DMS79 (cell line): ENCODE data around the gene EEF1AKMT3.
A peak's percentile ranks its signal among the peaks of the same experiment; 100 is the strongest.

Experiments
- DNase-seq: peaks from one replicate; lab custom pipeline; 2025; lab: John Stamatoyannopoulos, UW

Gene EEF1AKMT3

DNA sequence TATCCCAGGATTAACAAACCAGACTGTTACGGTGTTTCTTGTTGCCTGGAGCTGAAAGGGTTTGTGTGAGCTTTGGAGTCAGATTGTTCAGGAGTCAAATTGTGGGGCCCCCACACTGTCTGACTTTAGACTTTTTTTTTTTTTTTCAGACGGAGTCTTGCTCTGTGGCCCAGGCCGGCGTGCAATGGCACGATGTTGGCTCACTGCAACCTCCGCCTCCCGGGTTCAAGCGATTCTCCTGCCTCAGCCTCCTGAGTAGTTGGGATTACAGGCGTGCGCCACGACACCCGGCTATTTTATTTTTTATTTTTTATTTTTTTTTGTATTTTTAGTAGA, 11.0 kb downstream of the EEF1AKMT3 start:
- DNase-seq: no peak

DNA sequence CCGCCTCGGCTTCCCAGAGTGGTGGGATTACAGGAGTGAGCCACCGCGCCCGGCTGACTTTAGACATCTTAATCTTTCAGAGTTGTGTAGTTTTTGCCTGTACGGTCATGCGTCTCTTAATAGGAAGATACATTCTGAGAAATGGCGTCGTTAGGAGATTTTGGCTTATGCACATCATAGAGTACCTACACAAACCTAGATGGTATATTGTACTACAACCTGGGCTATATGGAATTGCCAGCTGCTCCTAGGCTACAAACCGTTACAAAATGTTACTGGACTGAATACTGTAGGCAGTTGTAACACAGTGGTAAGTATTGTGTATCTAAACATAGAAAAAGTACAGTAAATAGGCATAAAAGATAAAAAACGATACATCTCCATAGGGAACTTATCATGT, 11.4 kb downstream of the EEF1AKMT3 start:
- no peak for DNase-seq

DNA sequence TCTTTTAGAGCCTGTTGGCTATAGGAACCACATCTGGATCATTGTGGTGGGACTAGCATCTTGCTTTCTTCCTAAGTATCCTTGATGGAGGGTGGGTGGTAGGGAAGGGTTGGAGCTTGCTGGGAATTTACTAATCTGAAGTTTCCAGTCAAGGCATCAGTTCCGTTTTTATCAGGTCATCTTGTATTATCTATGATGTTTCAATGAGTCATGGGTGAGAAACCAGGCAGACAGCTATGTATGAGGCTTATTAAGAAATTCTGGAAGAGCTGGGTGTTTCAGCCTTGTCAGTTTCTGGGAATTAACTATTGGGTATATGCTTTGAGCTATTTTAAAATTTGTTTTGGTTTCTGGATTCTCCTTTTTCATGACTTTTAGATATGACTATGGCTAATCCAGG, 21.5 kb downstream of the EEF1AKMT3 start:
- DNase-seq: no peak

DNA sequence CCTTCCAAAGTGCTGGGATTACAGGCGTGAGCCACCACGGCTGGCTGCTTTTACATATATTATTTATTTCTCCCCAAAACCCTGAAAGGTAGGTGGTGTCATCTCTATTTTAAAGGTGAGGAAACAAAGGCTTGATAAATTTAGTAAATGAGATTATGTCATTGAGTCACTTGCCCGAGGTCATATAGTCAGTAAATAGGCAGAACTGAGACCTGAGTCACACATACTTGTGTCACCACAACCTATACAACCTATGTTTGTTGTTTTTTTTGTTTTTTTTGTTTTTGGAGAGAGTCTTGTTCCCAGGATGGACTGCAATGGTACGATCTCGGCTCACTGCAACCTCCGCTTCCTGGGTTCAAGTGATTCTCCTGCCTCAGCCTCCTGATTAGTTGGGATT, 22.9 kb downstream of the EEF1AKMT3 start:
- DNase-seq: no peak

DNA sequence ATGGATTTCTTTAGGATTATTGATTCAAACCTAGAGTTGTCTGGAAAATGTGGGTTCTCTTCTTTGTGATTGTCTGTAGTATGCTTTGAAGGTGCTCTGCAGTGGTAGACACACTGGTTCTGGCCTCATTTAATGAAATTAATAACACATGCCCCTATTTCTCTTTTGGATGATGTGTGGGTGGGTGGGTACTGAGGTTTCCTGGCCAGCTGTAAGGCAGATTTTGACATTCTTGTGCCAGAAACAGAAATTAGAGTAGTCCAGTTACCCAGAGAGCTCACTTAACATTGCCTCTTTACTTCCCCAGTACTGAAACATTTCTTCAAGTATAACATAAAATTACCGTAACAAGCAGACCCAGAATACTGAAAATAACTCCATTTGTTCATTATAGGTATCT, 24.6 kb downstream of the EEF1AKMT3 start:
- DNase-seq: no peak

DNA sequence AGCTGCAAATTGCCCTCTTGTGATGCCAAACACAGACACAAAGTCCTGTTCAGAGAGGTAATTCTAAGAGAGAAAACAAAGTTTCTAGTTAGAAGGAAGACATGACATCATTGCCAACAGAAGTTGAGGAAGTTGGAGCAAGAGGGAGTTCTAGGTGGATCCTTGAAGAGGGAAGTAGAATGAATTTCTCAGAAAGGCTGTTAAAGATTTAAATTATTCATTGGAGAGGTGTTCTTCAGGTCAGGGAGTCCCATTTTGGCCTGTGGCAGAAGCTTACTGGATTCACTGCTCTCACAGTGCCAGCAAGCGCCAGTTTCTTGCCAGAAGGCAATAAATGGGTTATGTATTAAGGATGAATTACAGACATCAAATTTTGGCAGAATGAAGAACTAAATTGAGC, 25.5 kb downstream of the EEF1AKMT3 start:
- DNase-seq: no peak

DNA sequence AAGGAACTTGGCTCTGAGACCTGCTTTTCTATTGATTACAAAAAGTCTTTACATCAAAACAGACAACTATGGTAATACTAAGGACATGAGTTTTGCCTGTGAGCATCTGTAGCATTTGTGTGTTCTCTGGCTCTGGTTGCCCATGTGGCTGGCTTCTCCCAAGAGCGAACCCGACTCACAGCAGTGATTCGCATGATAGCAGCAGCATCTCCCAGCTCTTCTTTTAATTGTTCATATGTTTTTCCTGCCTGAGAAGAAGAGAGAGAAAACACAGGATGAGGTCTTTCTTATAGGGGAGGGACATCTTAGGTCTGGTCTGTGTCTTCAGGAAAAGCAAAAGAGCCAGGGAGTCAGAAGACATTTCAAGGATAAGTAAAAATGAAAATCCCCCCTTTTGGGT, 28.6 kb downstream of the EEF1AKMT3 start:
- DNase-seq: no peak

DNA sequence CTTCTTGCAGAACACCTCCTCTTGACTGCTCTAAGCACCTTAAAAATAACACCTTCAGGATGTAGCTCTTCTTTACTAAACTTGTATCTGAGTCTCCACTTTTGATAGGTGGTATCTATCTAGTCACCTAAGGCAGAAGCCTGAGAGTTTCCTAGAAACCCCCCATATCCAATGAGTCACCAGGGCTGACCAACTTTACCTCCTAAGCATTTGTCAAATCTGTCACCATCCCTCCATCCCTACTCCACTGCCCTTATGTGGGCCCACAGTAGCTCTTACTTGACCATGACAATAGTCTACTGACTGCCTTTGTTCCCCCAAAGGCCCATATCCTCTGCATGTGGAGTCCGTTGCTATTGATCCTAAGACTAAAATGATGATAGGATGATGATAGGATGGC, 30.2 kb downstream of the EEF1AKMT3 start:
- no peak for DNase-seq

DNA sequence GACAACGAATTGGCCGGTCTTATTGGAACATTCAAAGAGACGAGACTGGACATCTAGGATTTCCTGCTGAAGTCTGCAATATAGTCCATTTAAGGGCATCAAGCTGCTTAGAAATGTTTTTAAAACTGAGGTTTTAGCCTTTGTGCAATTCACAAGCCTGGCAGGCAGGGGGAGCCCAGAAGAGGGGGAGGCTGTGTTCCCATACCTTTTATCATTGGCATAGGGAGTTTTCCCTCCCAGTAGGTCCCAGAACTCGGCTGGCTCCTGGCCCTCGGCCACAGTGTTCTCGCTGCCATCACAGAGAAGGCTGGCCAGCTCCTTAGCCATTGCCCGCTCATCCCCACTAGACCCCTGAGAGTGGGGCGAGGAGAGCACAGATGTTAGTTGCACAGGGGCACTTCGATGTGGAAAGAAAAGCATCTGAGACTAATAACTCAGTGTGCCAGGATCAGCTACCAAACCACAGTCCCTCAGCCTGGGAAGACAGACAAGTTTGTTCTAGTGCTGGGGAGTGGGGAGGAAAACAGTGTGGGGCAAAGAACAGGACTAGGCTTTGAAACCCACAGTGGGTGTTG, 31.0 kb downstream of the EEF1AKMT3 start:
- no peak for DNase-seq

DNA sequence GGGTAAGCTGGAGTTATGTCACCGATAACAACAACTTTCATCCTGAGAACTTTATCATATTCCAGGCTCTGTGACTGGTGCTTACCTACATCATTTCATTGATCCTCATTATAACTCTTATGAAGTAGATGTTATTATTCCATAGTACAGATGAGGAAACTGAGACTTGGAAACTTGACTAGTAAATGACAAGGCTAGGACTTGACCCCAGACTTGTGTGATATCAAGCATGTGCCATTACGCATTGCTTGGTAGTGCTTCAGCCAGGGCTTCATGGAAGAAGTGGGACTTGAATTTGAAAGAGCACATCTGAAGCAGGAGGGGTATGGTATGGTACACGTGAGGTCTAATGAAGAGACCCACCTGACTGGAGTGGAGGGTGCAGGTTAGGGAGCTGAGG, 34.3 kb downstream of the EEF1AKMT3 start:
- no peak for DNase-seq

DNA sequence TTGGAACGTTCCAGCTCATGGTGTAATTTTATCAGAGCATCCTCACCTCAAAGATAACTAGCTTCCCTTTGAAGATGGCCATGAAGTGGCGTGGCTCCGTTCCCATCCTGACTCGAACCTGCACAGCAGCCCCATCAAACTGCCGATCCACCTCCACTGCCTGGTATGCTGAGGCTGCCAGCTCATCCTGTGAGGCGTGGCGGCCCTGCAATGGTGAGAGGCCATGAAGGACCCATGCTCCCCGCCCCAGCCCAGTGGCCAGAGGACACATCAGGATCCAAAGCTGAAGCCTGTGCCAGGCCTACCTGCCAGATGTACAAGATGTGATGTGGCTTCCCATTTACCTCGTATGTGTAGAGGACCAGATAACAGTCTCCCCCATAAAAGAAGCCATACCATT, 34.9 kb downstream of the EEF1AKMT3 start:
- DNase-seq: no peak

DNA sequence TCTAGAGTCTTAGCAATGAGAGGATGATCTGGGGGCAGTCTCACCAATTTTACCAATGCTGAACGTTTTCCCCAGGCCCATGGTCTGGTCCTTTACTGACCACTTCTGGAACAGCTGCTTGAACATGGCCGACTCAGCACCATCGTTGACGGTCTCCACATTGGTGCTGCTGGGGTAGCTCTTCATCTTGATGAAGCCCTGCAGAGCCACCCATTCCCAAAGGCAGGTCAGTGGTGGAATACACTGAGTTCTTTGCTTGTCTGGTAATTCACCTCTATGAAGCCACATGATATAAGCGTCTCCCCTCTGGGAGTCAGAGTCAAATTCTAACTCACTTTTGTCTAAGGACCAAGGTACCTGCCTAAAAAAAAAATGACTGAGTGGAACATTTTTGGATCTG, 35.9 kb downstream of the EEF1AKMT3 start:
- DNase-seq: no peak

DNA sequence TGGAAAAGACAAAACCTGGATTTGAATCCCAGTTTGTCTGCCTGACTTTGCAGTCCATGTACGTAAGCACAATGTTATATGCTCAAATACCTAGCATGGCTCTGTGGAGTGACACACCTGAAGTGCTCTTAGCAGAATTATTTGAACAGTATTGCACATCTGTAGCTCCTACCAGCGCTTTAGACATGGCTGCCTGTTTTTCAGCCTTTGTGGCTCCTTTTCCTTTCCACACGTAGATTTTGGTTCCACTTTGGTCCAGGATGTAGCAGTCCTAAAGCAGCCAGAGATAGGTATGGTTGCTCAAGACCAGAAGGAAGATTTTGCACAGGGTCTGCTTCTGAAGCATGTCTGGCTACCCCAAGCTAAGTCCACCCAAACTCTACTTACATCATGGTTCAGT, 37.0 kb downstream of the EEF1AKMT3 start:
- DNase-seq: no peak

DNA sequence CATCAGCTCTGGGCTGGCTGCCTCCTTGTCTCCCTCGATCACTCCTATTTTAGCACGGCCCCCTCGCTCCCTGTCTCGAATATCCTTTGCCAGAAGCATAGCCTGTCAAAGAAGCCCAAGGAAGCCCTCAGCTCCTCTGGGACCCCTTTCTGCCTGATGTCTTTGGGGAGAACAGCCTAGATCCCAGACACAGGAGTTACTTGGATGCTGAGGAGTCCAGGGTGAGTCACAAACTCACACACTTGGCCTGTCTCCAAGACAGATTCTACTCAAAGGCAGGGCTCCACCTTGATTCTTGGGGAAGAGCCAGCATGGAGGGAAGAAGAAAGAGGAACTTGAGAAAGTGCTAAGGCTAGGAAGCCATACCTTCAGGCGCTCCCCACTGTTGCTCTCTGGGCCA, 38.0 kb downstream of the EEF1AKMT3 start:
- DNase-seq: no peak

DNA sequence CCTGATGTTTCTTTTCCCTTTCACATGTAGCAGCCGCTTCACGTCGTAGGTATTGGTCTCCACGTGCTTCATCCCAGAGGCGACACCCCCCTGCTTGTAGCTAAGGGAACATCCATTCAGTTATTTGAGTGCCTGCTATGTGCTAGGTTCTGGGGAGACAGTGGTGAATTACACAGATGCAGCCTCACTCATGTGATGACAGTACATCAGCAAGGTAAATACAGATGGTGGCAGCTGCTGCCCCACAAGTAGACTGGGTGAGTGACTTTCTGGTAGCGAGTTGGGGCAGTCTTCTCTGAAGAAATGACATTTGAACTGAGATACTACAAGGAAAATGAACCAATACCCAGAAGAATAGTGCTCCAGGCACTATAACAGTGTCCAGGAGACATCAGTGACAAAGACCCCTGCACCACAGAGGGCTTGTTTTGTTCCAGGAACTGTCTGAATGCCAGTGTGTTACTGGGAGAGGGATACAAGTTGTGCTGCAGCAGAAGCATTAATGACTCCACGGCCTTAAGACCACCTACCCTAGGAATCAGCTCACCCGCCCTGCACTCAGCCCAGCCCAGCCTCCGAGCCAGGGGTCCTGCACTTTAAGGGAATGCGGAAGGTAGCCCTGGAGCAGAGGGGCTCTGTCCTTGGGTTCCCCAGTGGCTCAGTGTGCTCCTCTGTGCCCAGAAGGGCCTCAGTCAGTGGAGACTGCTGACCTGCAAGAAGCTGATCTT, 38.8 kb downstream of the EEF1AKMT3 start:
- no peak for DNase-seq

DNA sequence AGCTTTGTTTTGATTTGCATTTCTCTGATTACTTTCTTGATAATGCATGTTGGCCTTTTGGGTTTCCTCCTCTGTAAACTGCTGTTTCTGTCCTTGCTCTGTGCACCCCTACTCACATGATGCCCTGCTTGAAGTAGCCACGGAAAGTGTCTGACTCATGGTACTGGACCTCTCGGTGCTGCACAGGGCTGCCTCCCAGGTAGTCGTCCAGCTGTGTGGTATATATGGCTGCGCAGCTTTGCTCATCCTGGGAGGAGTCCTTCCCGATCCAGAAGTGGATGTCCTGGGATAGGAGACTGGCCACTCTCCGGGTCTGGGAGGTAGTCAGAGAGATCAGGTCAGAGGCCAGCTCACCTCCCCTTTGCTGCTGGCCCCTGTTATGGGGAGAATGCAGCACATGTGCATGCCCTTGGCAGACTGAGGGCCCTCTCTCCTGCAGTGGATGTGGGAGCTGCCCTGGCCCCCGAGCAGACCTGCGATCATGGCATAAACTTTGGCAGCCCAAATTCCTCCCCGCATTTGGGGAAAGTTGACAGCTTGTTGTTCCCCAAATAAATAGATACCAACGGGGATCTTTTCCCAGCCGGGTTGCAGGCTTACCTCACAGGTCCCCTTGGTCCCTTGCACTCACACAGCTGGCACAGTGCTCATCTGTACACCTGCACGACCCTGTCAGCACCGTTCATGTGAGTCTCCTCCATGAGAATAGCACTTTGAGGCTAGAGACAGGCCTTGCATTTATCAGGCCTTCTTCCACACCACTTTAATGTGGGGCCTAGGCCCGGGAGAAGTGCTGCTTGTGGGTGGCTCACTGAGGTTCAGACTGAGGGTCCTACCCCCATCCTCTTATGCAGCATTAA, 40.9 kb downstream of the EEF1AKMT3 start:
- DNase-seq: no peak

DNA sequence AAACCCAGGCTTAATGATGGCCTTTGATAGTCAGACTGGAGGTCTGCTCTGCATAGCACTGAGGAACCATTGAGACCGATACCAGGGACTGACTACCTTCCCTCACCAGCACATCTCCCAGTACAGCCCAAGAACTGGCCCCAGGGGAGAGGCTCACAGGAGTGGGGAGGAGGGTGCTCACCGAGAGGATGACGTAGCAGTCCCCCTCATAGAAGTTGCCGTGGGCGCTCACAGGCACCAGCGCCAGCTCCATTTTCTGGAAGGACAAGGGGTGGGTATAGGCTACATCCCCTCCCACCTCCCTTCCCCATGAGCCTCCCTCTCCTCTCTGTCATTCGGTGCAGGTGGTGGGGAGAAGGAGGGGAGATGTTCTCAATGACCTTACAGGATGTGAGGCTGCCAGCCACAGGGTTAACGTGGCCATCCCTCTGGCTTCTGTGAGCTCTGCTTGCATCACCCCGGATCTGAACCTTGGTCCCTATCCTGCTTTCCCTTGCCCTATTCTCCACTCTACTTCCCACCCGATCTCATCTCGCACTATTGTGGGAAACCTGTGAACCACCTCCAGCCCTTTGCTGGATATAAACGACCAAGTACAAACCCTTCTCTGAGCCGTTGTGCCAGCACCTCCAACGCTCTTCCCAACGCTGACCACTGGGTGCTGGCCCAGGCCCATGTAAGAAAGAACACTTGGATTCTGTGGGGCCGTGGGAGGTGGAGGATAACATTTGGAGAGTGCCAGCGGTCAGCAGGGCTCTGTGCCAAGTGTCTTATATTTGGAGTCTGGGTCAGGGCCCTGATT, 41.8 kb downstream of the EEF1AKMT3 start:
- DNase-seq: no peak

DNA sequence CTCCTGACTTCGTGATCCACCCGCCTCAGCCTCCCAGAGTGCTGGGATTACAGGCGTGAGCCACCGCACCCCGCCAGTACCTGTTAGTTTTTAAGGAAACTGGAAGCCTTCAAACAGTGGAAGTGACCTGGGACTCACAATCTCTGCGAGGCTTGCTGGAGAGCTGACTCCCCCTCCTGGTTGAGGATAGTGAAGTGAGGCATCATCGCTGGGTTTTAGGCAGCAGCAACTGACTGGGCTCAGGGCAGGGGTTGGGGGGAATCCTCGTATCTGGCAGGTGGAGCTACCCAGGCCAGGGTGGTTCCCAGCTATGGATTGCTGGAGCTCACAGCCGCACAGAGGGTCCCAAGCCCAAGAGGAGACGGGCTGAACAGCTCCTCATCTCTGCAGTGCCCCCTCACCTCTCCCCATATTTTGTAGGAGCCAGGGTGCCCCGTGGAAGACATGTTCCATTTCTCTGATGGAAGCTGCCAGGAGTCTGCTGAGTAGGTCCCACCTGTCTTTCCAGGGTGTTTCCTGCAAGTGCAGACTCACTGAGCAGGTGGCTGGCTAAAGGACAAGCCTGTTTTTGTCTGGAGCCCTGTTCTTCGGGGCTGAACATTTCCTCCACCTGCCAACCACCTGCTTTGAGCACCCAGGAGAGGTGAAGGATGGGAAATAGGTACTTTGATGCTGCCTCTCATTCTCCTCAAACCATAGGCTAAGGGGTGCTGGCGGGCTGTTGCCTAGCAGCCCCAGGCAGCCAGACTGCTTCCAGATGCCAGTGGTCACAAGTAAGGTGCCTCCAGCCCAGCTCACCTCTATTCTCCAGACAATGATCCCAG, 43.0 kb downstream of the EEF1AKMT3 start:
- peak; percentile 63 for DNase-seq

DNA sequence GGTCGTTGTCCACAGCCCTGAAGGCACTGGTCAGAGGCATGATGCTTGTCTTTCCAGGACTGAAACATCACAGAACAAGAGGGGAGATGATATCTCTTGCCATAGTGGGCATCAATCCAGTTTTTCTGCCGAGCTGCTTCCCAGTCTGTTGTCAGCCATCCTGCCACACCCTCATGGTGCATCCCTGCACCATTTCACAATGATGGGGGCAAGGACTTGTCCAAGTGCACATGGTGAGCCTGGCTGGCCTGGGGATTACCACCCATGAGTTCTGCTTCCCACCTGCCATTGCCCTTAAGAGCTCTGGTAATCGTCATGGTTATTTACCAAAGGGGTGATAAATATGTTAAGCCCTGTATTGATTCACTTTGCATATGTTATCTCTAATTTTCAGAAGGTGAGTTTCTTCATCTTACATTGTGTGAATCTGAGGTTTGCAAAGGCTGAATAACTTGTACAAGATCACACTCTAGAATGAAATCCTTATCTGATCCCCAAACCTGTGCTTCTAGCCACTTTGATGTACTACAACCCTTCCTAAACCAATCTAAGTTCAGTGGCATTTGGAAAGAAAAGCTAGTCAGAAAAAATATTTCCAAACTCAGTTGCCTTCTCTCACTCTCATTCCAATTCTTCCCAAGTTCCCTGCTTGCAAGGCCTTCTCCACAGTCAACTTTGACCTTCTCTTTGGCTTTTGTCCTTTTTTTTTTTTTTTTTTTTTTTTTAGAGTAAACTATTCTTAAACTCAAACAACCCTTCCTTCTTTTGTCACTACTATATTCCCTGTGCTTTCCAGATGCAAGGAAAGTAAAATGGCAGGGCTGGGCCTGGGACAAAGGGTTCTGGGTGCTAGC, 43.8 kb downstream of the EEF1AKMT3 start:
- no peak for DNase-seq

DNA sequence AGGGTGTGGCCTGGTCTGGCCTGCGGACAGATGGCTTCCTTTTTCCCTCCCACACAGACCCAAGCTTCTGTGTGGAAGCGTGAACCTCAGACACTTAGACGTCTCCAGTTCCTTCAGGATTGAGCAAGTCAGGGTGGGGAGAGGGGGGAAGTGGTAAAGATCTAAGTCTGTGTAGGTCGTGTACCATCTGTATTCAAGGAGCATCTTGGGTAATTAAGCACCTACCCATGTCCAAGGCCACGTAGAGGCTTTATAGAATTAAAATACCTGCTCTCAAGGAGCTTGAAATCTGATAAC, 44.4 kb downstream of the EEF1AKMT3 start:
- no peak for DNase-seq
